Measurements from ENCODE around the gene PLPP3.

GRCh38 chr1:56573311-56573710 is 6.1 kb downstream of the PLPP3 start:
- no peak for TF ChIP-seq POLR2A (IDR thresholded peaks at IDR 0.05)
- no peak for TF ChIP-seq CTCF (IDR thresholded peaks at IDR 0.05)

Data from prostate gland (tissue), 2 donors.